Stimulated activated CD4-positive, alpha-beta T cell treated with anti-CD3 and anti-CD28 coated beads, Interleukin-4, amount 100 ng/mL, for 4 hours (primary cell): ENCODE measurements around the gene CASP4.
"Not testable (repeated sequence)": the region's sequence is repeated elsewhere in the genome, so short reads cannot be mapped to it uniquely, and the experiment has no call there.

ENCODE experiments used
- DNase-seq, 2 experiments: peaks; one replicate each; pipeline ENCODE4 v3.0.0-alpha.2; 2020

The CASP4 gene

DNA sequence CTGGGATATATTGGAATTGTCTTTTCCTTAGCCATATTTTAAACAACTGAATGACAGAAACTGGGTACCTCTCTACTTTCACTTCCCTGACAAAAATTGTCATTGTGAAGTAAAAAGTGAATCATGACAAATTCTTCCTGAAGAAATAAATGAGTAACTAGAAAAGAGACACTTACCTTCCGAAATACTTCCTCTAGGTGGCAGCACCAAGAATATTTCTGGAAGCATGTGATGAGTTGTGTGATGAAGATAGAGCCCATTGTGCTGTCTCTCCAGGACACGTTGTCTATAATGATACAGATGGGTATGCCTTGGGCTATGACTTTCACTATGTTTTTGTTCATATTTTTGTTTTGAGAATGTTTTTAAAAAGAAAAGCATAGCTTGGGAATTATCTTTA lies 21.5 kb downstream of the CASP4 start:
- peak in 1 of 2 experiments; percentile 8 for DNase-seq

DNA sequence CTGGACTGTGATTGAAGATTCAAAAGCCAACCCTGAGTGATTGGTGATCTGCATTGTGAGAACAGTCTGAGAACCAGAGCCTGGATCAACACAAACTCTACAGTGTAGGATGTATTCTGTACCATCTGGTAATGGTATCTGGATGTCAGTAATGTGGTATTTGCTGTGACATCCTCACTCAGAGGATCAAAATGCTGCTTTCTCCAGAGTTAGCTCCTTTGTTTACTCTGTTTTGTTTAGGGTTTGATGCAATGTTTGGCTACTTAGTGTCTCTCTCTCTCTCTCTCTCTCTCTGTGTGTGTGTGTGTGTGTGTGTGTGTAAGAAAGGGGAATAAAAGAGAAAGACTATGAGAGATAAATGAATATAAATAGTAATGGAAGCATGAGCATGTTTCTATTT lies 24.3 kb downstream of the CASP4 start:
- no peak for DNase-seq

DNA sequence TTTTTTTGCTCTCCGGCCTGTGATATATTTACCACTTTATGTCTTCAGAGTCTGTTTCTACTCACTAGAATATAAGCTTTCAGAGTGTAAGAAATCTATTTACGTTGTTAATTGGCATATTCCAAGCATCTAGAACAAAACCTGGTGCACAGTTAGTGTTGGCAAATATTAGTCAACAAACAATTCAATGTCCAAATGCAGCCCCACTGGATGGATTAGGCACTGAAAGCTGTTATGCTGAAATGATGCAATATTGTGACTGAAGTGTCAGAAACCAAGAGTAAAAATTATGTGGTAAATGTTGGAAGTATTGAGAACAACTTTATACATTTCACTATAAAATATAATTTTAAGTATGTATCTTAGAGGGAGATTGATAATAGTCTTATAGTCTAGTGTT lies 24.8 kb downstream of the CASP4 start:
- no peak for DNase-seq

DNA sequence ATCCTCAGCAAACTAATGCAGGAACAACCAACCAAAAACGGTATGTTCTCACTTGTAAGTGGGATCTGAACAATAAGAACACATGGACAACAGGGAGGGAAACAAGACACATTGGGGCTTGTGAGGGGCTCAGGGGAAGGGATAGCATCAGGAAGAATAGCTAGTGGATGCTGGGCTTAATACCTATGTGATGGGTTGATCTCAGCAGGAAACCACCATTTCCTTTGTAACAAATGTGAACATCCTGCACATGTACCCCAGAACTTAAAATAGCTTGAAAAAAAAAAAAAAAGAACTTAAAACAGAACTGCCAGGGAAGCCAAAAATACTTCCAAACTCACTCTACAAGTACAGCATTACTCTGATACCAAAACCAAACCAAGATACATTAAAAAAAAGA lies 33.8 kb downstream of the CASP4 start:
- DNase-seq: no peak

DNA sequence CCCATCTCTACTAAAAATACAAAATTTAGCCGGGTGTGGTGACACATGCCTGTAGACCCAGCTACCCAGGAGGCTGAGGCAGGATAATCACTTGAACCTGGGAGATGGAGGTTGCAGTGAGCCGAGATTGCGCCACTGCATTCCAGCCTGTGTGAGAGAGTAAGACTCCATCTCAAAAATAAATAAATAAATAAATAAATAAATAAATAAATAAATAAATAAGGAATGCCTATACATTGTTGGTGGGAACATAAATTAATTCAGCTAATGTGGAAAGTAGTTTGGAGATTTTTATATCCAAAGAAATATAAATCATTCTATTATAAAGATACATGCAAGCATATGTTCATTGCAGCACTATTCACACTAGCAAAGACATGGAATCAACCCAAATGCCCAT lies 34.3 kb downstream of the CASP4 start:
- DNase-seq: not testable (repeated sequence)

DNA sequence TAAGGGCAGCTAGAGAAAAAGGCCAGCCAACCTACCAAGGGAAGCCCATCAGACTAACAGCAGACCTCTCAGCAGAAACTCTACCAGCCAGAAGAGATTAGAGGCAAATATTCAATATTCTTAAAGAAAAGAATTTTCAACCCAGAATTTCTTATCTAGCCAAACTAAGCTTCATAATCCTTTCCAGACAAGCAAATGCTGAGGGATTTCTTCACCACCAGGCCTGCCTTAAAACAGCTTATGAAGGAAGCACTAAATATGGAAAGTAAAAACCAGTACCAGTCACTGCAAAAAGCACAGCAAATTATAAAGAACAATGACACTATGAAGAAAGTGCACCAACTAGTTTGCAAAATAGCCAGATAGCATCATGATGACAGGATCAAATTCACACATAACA lies 39.6 kb downstream of the CASP4 start:
- DNase-seq: no peak

DNA sequence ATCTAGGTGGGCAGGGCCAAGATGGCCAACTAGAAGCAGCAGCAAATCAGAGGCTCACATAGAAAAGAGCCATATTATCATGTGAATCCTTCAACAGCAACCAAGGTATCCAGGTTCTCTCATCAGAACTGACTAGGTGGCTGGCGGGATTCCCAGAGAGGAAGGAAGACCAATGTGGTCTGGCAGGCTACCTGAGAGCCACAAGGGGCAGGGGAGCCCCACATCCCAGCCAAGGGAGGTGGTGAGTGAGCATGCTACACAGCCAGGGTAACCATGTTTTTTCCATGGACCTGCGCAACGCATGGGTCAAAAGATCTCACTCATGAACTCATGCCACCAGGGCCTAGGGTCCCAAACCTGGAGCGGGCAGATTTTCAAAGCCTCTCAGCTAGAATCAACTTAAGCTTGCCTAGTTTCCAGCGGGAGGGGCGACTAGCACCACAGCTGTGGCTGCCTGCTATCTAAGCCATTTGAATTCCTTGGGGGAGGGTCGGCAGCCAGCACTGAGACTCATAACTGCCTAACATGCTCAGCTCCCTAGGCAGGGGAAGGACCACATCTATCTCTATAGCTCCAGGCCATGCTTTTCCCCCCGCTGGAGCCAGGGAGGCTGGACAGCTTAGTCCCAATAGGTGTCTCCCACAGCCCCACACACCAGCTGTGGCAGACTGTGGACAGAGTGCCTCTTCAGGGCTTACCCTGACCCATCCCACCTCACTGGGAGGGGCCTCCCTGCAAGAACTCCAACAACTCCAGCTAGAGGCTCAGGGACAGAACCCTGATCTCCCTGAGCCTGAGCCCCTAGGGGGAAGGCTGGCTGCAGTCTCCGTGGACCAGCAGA lies 41.4 kb downstream of the CASP4 start:
- DNase-seq: no peak

DNA sequence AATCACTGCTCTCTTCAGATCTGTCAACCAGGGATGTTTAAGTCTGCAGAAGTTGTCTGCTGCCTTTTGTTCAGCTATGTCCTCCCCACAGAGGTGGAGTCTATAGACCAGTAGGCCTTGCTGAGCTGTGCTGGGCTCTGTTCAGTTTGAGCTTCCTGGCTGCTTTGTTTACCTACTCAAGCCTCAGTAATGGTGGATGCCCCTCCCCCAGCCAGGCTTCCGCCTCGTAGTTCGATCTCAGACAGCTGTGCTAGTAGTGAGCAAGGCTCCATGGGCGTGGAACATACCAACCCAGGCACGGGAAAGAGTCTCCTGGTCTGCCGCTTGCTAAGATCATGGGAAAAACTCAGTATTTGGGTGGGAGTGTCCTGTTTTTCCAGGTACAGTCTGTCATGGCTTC lies 42.5 kb downstream of the CASP4 start:
- DNase-seq: no peak

DNA sequence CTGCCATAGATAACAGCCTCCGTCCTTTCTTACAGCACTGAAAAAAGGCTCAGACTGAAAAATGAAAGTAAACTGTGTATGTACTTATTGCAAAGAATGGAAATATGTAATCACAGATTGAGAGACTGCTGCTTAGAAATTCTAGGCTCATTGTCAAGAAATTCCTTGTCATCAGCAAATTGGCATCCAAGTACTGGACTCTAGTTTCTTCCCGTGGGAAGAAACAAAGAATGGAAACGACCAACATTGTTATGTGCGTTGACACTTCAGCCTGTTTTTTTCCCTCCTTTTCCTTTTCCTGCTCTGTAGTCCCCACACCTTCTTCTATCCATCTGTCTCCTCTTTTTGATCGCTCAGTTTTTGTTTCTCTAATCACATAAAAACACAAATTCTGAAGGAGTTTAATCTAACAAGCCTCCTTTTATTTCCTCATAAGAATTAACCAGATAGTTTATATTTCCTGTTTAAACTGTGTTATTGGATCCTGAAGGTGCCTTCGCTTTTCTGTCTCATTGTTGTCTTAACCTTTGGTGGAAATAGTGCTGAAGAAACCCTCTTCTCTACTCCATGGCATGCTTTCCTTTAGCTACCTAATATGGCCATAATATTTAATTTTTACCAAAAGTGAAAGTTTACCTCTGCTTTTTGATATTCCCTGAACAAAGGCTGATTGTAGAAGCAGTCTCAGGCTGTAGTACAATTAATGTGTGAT lies 50.1 kb downstream of the CASP4 start:
- no peak for DNase-seq

DNA sequence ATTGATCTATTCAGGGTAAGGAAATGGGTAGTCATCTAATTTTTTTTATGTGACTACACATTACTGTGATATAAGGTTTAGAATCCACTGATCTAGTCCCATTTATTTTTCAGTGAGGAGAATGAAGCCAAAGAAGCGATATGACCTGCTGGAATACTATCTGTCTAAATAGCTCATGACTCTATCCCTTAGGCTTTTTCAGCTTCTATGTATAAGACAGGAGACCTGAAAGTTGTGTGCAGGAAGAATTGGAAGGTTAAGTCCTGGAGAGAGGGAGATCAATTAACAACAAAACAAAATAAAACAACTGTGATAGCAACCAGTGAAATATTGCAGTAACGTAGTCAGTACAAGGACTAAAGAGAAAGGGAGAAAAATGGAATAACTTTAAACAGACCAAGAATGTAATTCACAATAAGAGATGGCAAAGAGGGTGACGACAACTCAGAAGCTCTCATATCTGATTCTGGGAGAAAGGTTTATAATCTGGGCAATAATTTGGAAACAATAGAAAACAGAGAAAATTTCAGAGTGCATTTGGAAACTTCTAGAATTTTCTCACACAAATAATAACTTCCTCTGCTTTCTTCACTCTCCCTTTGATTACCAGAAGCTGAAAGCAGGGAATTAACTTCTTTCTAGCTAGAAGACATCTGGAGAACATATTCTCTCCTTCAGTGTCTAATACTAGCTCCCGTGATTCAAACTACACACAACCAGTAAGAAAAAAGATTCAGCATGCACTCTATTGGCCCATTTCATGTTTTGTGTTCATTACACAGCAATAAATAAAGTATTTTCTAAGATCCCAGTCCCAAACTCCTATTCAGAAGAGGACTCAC lies 50.9 kb downstream of the CASP4 start:
- no peak for DNase-seq

DNA sequence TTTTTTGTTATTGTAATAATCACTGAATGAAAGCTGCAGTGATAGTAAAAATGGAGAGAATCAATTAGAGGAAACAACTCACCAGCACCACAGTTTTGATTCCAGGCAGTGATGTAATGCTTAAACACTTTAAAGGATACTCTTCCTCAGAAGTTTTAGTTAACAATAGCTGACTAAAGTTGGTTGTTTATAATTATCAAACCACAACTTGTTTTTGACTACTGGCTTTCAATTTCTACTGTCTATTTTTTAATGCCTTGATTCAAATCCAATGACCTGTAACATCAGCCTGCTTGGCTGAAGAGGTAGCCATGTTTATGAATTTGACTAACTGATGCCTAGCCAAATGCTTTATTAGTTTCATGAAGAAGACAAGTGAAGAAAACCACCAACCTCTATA lies 51.9 kb downstream of the CASP4 start:
- DNase-seq: no peak

DNA sequence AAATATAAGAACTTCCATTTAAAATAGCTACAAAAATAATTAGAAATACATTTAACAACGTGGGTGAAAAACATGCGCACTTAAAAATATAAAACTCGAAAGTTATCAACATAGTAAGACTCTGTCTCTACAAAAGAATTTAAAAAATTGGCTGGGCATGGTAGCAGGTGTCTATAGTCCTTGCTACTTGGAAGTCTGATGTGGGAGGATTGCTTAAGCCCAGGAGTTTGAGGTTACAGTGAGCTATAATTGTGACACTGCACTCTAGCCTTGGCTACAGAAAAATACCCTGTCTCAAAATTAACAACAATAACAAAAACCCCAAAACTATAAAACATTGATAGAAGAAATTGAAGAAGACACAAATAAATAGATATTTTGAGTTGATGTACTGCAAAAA lies 56.3 kb downstream of the CASP4 start:
- DNase-seq: no peak

DNA sequence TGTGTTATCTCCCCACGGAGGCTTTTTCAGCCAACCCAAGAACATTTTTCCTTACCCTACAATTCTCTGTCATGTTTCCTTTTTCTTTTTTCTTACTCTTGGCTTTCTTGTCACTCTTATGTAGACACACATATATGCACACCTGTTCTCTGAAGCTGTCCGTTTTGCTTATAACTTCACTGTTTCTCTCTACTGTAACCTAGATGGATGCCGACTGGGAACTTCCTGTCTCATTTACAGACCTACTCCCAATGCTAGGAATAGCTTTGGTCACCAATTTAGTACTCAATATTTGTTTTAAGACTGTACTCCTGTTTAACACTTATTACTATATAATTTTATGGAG lies 60.2 kb downstream of the CASP4 start:
- no peak for DNase-seq

DNA sequence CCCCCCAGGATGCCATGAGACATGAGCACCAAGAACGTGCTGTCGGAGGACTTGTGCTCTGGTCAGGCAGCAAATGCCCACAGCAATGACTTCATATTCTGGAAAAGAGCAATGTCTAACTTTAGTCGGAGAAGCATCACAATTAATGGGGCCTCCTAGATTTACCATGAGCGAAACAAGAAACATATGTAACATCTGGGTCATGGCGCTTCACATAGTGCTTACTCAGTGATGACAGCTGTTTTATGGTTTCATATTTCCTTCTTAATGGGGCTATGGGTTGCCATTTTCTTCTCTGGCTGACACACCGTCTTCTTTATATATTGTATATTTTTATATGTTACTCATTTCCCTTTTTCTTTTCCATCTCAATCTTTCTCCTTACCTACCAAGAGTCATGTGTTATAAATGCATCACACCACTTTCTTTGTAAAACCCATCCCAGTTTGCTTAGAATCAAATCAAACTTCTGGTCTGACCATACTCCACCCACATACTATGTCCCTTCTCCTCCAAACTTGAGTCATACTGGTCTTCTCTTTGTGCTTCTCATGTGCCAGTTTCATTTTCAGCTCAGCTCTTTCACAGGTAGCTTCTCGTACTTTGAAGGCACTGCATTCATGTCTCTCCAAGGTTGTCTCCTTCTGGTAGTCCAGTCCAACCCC lies 60.7 kb downstream of the CASP4 start:
- DNase-seq: no peak

DNA sequence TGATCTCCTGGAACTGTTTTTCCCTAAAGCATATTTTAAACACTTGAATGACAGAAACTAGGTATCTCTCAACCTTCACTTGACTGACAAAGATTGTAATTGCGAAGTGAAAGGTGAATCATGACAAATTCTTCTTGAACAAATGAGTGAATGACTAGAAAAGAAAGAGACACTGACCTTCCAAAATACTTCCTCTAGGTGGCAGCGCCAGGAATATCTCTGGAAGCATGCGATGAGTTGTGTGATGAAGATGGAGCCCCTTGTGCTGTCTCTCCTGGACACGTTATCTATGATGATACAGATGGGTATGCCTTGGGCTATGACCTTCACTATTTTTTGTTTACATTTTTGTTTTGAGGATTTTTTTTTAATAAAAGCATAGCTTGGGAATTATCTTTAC lies 63.1 kb downstream of the CASP4 start:
- DNase-seq: no peak

DNA sequence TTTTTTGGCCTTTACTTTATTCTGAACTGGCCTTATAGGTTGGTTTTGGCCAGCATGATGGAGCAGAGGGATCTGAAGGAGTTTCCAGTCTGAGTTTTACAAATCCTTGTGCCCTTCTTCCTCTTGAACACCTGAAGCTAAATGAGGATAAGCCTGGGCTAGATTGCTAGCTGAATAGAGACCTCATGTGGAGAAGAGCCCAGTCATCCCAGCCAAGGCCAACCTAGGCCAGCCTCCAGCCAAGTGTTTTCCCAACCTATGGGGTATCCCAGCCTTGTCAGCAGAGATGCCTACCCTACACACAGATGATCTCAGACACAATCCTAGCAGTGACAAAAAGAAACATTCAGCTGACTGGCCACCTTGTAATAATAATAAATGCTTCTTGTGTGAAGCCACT lies 69.1 kb downstream of the CASP4 start:
- no peak for DNase-seq

DNA sequence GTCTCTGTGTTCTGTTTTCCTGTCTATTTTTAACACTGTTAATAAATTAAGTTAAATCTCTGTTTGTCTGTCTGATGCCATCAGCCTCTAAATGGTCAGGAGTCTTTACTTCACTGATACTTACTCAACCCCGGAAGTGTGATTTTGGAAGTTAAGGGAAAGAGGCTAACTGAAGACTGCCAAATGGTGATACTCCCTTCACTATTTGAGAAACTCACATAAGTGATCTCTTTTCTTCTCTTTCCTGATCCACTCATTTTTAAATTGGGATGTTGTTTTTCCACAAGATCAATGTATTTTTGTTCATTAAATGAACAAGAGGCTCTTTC lies 69.7 kb downstream of the CASP4 start:
- DNase-seq: no peak

DNA sequence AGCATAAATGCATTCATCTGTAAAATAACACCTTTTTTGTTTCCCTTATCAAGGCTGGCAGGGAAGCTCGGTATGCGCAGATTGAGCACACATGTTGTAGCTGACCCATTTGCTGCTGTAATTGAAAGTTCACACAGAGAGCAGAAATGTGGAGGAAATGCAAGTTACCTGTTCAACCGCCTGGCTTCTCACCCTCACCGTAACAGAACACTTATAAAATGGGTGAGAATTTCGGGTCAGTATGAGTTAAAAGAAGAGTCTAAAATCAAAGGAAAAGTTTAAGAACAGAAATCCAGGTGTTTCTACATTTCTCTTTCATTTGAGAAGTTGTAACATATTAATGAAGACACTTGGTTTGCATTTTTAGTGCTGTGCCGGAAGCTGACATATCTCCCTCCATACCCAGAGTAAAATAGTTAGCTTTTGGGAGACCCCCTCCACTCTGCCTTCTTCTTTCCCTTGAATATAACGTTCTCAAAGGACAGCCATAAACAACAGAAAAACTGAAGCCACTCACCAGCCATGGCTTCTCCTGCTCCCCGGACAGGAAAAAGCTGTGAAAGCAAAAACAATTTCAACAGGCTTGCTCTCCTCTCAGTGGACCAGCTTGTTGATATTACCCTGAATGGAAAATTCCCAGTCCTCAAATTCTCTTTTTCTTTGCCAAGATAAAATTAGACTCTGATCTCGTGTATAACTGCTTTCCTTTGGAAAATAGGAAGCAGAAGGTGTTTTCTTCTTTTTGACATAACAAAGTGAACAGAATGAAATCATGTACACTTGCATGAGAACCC lies 70.3 kb downstream of the CASP4 start, which contains the start of gene CASP12:
Gene CASP12 (minus strand): TSS at position 570 of the 794 bp plus-strand sequence.
- DNase-seq: no peak

DNA sequence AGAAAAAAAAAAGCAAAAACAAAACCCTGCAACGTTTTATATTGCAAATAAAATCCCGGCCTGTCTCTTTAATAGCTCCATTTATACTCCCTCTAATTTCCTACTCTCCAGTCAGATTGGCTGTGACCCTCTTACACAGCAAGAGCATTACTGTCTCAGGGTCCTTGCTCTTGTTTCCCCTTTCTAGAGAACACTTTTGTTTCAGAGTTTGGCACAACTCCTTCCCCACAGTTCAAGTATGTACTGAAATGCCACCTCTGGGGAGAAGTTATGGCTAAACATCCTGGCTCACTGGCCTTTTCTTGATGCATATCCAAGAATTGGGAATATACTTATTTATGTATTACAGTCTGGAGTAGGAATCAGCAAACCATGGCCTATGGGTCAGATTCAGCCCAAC lies 72.7 kb downstream of the CASP4 start:
- DNase-seq: no peak

DNA sequence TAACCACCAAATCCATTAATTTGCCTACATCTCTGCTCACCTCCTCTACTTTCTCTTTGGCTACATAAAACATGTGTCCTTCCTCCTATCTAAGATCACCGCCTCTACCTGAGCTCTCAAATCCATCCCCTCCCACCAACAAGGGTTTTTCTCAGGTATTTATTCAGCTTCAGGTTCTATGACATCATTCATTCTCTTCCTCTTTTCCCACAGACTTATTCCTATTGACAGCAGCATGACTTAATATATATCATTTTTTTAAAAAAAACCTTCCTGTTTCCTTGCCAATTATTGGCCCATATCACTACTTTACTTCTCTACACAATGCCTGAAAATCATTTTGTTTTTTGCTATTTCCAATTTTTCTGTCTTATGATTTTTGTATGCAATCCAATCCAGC lies 74.5 kb downstream of the CASP4 start:
- DNase-seq: no peak
